ENCODE data around the gene ANKMY2. TPM values are rescaled to one million over a fixed set of nuclear protein-coding genes. Genes with fewer than 3 reads are reported as not detected.

ANKMY2 gene
- total RNA-seq, 2 donors from 2014 or later, result 37.7 to 73.4 TPM

GRCh38 chr7:16627236-16627635 lies 18.3 kb downstream of the ANKMY2 start:
- Histone ChIP-seq H3K9me3 (ENCODE audit: control insufficient read depth, low read length) (no peaks in the 10 kb centered on the region), H3K36me3 (ENCODE audit: control insufficient read depth, insufficient read depth, low read length) (peaks cover 37% of the 10 kb centered on the region), H3K4me3 (ENCODE audit: low read length) (no peak overlapping the region), H3K27ac (ENCODE audit: low read depth, low read length) (no peak overlapping the region), H3K9ac (ENCODE audit: extremely low read depth, low read length, poor library complexity, severe bottlenecking) (no peak overlapping the region), H3K4me1 (ENCODE audit: control insufficient read depth, insufficient read depth, low read length) (no peaks in the 10 kb centered on the region), H3K27me3 (ENCODE audit: control insufficient read depth, insufficient read depth, low read length, poor library complexity, severe bottlenecking) (no peaks in the 10 kb centered on the region)
- Mint-ChIP-seq H3K27ac (no peak overlapping the region), H3K4me3 (no peak overlapping the region), H3K36me3 (ENCODE audit: low read depth) (peaks cover 31% of the 10 kb centered on the region), H3K27me3 (ENCODE audit: insufficient read depth) (no peaks in the 10 kb centered on the region), H3K9me3 (no peaks in the 10 kb centered on the region), H3K4me1 (peaks cover 11% of the 10 kb centered on the region)
- no peak for DNase-seq
- WGBS, 2 experiments (ENCODE audit: insufficient coverage in 1 of 2, insufficient read length in 1 of 2), result 100% methylated on average over 1 of the region's 2 CpGs; no CpG with 5 or more reads in 1 of the 2 experiments
- TF ChIP-seq, protein P1, sequence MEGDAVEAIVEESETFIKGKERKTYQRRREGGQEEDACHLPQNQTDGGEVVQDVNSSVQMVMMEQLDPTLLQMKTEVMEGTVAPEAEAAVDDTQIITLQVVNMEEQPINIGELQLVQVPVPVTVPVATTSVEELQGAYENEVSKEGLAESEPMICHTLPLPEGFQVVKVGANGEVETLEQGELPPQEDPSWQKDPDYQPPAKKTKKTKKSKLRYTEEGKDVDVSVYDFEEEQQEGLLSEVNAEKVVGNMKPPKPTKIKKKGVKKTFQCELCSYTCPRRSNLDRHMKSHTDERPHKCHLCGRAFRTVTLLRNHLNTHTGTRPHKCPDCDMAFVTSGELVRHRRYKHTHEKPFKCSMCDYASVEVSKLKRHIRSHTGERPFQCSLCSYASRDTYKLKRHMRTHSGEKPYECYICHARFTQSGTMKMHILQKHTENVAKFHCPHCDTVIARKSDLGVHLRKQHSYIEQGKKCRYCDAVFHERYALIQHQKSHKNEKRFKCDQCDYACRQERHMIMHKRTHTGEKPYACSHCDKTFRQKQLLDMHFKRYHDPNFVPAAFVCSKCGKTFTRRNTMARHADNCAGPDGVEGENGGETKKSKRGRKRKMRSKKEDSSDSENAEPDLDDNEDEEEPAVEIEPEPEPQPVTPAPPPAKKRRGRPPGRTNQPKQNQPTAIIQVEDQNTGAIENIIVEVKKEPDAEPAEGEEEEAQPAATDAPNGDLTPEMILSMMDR (conservative IDR thresholded peaks at IDR 0.05), result no peak

GRCh38 chr7:16626388-16626787 lies 19.2 kb downstream of the ANKMY2 start:
- H3K36me3 Mint-ChIP-seq (ENCODE audit: low read depth), result peaks cover 33% of the 10 kb centered on the region
- TF ChIP-seq, protein P1 (conservative IDR thresholded peaks at IDR 0.05), result no peak
- H3K4me3 ChIP-seq (ENCODE audit: low read length), result no peak overlapping the region
- H3K27me3 Mint-ChIP-seq (ENCODE audit: insufficient read depth), result no peaks in the 10 kb centered on the region
- H3K4me1 Mint-ChIP-seq, result peaks cover 11% of the 10 kb centered on the region
- no peak overlapping the region for H3K4me3 Mint-ChIP-seq
- no peaks in the 10 kb centered on the region for H3K27me3 ChIP-seq (ENCODE audit: control insufficient read depth, insufficient read depth, low read length, poor library complexity, severe bottlenecking)
- no peaks in the 10 kb centered on the region for H3K4me1 ChIP-seq (ENCODE audit: control insufficient read depth, insufficient read depth, low read length)
- no peak overlapping the region for H3K27ac ChIP-seq (ENCODE audit: low read depth, low read length)
- no peak for DNase-seq
- no peak overlapping the region for H3K27ac Mint-ChIP-seq
- whole genome bisulfite sequencing, 2 experiments (ENCODE audit: insufficient coverage in 1 of 2, insufficient read length in 1 of 2), result 61 to 100% methylated on average over 1 to 2 of the region's 2 CpGs
- H3K9ac ChIP-seq (ENCODE audit: extremely low read depth, low read length, poor library complexity, severe bottlenecking), result no peak overlapping the region
- peaks cover 34% of the 10 kb centered on the region for H3K36me3 ChIP-seq (ENCODE audit: control insufficient read depth, insufficient read depth, low read length)
- no peaks in the 10 kb centered on the region for H3K9me3 ChIP-seq (ENCODE audit: control insufficient read depth, low read length)
- no peaks in the 10 kb centered on the region for H3K9me3 Mint-ChIP-seq

GRCh38 chr7:16619979-16620408 lies 25.6 kb downstream of the ANKMY2 start:
- 95 to 100% methylated on average over 1 to 2 of the region's 2 CpGs for WGBS, 2 experiments (ENCODE audit: insufficient coverage in 1 of 2, insufficient read length in 1 of 2)
- no peaks in the 10 kb centered on the region for H3K4me1 ChIP-seq (ENCODE audit: control insufficient read depth, insufficient read depth, low read length)
- TF ChIP-seq, protein P1 (conservative IDR thresholded peaks at IDR 0.05), result no peak
- Mint-ChIP-seq H3K36me3 (ENCODE audit: low read depth) (peaks cover 65% of the 10 kb centered on the region), H3K9me3 (no peaks in the 10 kb centered on the region), H3K27ac (no peak overlapping the region), H3K27me3 (ENCODE audit: insufficient read depth) (no peaks in the 10 kb centered on the region), H3K4me1 (peaks cover 8% of the 10 kb centered on the region), H3K4me3 (no peak overlapping the region)
- DNase-seq, result no peak
- H3K27me3 ChIP-seq (ENCODE audit: control insufficient read depth, insufficient read depth, low read length, poor library complexity, severe bottlenecking), result no peaks in the 10 kb centered on the region
- H3K27ac ChIP-seq (ENCODE audit: low read depth, low read length), result no peak overlapping the region
- no peak overlapping the region for H3K9ac ChIP-seq (ENCODE audit: extremely low read depth, low read length, poor library complexity, severe bottlenecking)
- H3K4me3 ChIP-seq (ENCODE audit: low read length), result no peak overlapping the region
- H3K9me3 ChIP-seq (ENCODE audit: control insufficient read depth, low read length), result no peaks in the 10 kb centered on the region
- peaks cover 62% of the 10 kb centered on the region for H3K36me3 ChIP-seq (ENCODE audit: control insufficient read depth, insufficient read depth, low read length)

All from endodermal cell (in vitro differentiated cells).